Measurements from ENCODE around the gene MCM7. TPM values are rescaled to one million over a fixed set of nuclear protein-coding genes. Genes with fewer than 3 reads are reported as not detected.

The MCM7 gene
- total and polyA plus RNA-seq, 2 of the 4 experiments (the other 2 are of a cell fraction), result 104 to 137 TPM

DNA sequence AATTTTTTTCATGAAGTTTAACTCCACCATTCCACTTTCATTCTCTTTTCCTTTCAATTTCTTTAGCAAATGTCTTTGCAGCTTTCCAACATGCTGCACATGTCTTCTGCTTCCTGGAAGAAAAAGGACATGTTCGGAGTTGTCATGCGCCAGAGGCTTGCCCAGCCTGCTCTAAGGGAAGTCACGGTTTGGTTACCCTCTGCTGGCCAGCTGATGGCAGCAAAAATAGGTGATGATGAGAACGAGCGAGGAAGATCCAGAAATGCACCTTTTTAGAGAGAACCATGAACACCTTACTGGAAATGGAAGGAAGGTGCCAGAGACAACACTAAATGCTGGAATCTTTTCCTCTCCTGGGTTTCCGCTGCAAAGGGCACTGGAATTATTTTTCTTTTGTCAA, 56.5 kb downstream of the MCM7 start:
- no peak overlapping the region for H3K9ac ChIP-seq (ENCODE audit: low read depth, low read length)
- in situ Hi-C loops (cut with MboI; ENCODE audit: low sequenced_read_pairs), result no loop called here

More for the DNA sequence above, 56.5 kb downstream of the MCM7 start:
- no peak overlapping the region for H3K27ac ChIP-seq (ENCODE audit: insufficient read depth, low read length)
- H3K14ac ChIP-seq (replicated peaks; ENCODE audit: low read depth, low read length), result no peak overlapping the region
- H3K4me2 ChIP-seq (ENCODE audit: low read depth, low read length), result no peak overlapping the region
- no peak overlapping the region for H2BK20ac ChIP-seq (ENCODE audit: low read depth, low read length)
- H2AFZ ChIP-seq (replicated peaks; ENCODE audit: low read length, poor library complexity), result no peak overlapping the region
- CTCF ChIA-PET, result no interaction called here
- BruUV-seq (replicated peaks), result no TSS peak
- dilution Hi-C loops (cut with HindIII; ENCODE audit: low sequenced_read_pairs, unreplicated experiment) (no loop called here), intact Hi-C loops (cut with micrococcal nuclease) (no loop called here)
- no peaks in the 10 kb centered on the region for H4K20me1 ChIP-seq (ENCODE audit: insufficient read depth, low read length)
- H3K23ac ChIP-seq (ENCODE audit: low read depth, low read length), result no peak overlapping the region
- H3K18ac ChIP-seq (ENCODE audit: low read depth, low read length), result no peak overlapping the region
- DNase-seq, result no peak
- WGBS, 2 experiments (ENCODE audit: extremely low coverage in 2 of 2, insufficient read length in 1 of 2), result 100% methylated on average over 2 of the region's 6 CpGs; no CpG with 5 or more reads in 1 of the 2 experiments
- peaks cover 5% of the 10 kb centered on the region for H3K4me1 ChIP-seq (ENCODE audit: control insufficient read depth, insufficient read depth, low read length)
- H2BK5ac ChIP-seq (ENCODE audit: low read depth, low read length, poor library complexity, severe bottlenecking), result no peak overlapping the region
- no peak overlapping the region for H2BK15ac ChIP-seq (ENCODE audit: low read depth, low read length)
- TF ChIP-seq USF2 (IDR thresholded peaks at IDR 0.05; ENCODE audit: low read depth, low read length), result no peak
- no peak for TF ChIP-seq MXI1 (IDR thresholded peaks at IDR 0.05; ENCODE audit: borderline replicate concordance, low read depth, low read length)
- TF ChIP-seq RFX5 (IDR thresholded peaks at IDR 0.05; ENCODE audit: low read depth, low read length), result no peak
- TF ChIP-seq BHLHE40 (IDR thresholded peaks at IDR 0.05; ENCODE audit: low read depth, low read length), result no peak
- TF ChIP-seq, protein P1, sequence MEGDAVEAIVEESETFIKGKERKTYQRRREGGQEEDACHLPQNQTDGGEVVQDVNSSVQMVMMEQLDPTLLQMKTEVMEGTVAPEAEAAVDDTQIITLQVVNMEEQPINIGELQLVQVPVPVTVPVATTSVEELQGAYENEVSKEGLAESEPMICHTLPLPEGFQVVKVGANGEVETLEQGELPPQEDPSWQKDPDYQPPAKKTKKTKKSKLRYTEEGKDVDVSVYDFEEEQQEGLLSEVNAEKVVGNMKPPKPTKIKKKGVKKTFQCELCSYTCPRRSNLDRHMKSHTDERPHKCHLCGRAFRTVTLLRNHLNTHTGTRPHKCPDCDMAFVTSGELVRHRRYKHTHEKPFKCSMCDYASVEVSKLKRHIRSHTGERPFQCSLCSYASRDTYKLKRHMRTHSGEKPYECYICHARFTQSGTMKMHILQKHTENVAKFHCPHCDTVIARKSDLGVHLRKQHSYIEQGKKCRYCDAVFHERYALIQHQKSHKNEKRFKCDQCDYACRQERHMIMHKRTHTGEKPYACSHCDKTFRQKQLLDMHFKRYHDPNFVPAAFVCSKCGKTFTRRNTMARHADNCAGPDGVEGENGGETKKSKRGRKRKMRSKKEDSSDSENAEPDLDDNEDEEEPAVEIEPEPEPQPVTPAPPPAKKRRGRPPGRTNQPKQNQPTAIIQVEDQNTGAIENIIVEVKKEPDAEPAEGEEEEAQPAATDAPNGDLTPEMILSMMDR (conservative IDR thresholded peaks at IDR 0.05; ENCODE audit: low read depth, low read length), result no peak
- no peak for TF ChIP-seq CHD1 (IDR thresholded peaks at IDR 0.05; ENCODE audit: low read depth, low read length)
- no peak for TF ChIP-seq FOS (IDR thresholded peaks at IDR 0.05; ENCODE audit: low read depth, low read length)
- TF ChIP-seq POLR2A (IDR thresholded peaks at IDR 0.05; ENCODE audit: low read depth, low read length), result no peak
- no peak for TF ChIP-seq MAFK (IDR thresholded peaks at IDR 0.05; ENCODE audit: low read depth, low read length)
- TF ChIP-seq RAD21 (IDR thresholded peaks at IDR 0.05; ENCODE audit: low read length), result no peak
- H4K91ac ChIP-seq (ENCODE audit: insufficient read depth, low read depth, low read length), result no peak overlapping the region
- no peak for ATAC-seq (ENCODE audit: low read depth)
- H3K27me3 ChIP-seq (ENCODE audit: control insufficient read depth, insufficient read depth, low read length), result no peaks in the 10 kb centered on the region
- H3K9me3 ChIP-seq (ENCODE audit: control insufficient read depth, insufficient read depth, low read length), result no peaks in the 10 kb centered on the region
- no peak overlapping the region for H4K5ac ChIP-seq (ENCODE audit: low read depth, low read length)
- H4K8ac ChIP-seq (ENCODE audit: low read depth in 2 of 2, low read length in 2 of 2), result no peak overlapping the region
- no peak overlapping the region for H2AK5ac ChIP-seq (ENCODE audit: low read depth, low read length)
- H3K4ac ChIP-seq (ENCODE audit: low read depth, low read length), result no peak overlapping the region
- 0 out of 2 replicates have a peak, but pooled peaks cover 4% of the 10 kb centered on the region for H3K9me1 ChIP-seq (ENCODE audit: insufficient read depth, low read length)
- POLR2A ChIA-PET (ENCODE audit: unreplicated experiment), result no interaction called here
- peaks cover 3 to 5% of the 10 kb centered on the region in 2 experiments; a peak in 2 of 4 replicates for H3K79me1 ChIP-seq (ENCODE audit: low read depth in 1 of 2, low read length in 2 of 2)
- H3K56ac ChIP-seq (ENCODE audit: extremely low read depth, insufficient read depth, low read length), result no peak overlapping the region
- no peak overlapping the region for H2AK9ac ChIP-seq (replicated peaks; ENCODE audit: low read depth, low read length, poor library complexity)
- no peak overlapping the region for H2BK120ac ChIP-seq (ENCODE audit: low read depth, low read length)
- H3K36me3 ChIP-seq (ENCODE audit: control insufficient read depth, insufficient read depth, low read length), result no peaks in the 10 kb centered on the region; the same call in 1 of the 2 replicates
- no peak overlapping the region for H3K4me3 ChIP-seq (ENCODE audit: insufficient read depth, low read depth, low read length)
